WTC11 (cell line): ENCODE results near the gene SNPH. TPM values are rescaled to one million over a fixed set of nuclear protein-coding genes. Genes with fewer than 3 reads are reported as not detected.

Experiments used
- ATAC-seq: fragments of 200-7000 bp; cut with Tn5 transposase; 2 replicates; pipeline ENCODE4 v1.10.0; 2021; ENCODE audit warnings: mild to moderate bottlenecking, moderate library complexity
- CTCF ChIA-PET: fragments of 300-600 bp; sonication (Branson Sonifier 250); formaldehyde crosslinking; loops from one replicate; lab custom pipeline; 2021; ENCODE audit warnings: antibody characterized with exemption; lab: Charles Lee
- POLR2A ChIA-PET: fragments of 350-600 bp; sonication (Branson Sonifier 250); formaldehyde crosslinking; loops from one replicate; lab custom pipeline; 2021; ENCODE audit warnings: antibody characterized with exemption; lab: Charles Lee
- DNase-seq: peaks from one replicate; pipeline ENCODE4 v3.0.0; 2021; ENCODE audit warnings: low spot score
- H3K27ac Mint-ChIP-seq: 2 replicates; pipeline ENCODE4 v1.8.0; 2021; ENCODE audit warnings: mixed read lengths
- H3K27me3 Mint-ChIP-seq: 2 replicates; pipeline ENCODE4 v1.8.0; 2021; ENCODE audit warnings: low read depth, mild to moderate bottlenecking, moderate library complexity, mixed read lengths
- H3K36me3 Mint-ChIP-seq: 2 replicates; pipeline ENCODE4 v1.8.0; 2021; ENCODE audit warnings: mixed read lengths
- H3K4me1 Mint-ChIP-seq: 2 replicates; pipeline ENCODE4 v1.8.0; 2022; ENCODE audit warnings: mixed read lengths
- H3K4me3 Mint-ChIP-seq: 2 replicates; pipeline ENCODE4 v1.8.0; 2021; ENCODE audit warnings: mild to moderate bottlenecking, moderate library complexity, mixed read lengths
- H3K9me3 Mint-ChIP-seq: 2 replicates; pipeline ENCODE4 v1.8.0; 2021; ENCODE audit warnings: mixed read lengths
- AR ChIP-seq: fragments of 250-450 bp; sonication (Bioruptor Pico); IDR thresholded peaks from 2 replicates; pipeline ENCODE4 v1.9.0; 2021; ENCODE audit warnings: mild to moderate bottlenecking
- CBFB ChIP-seq: sonication (generic); formaldehyde crosslinking; IDR thresholded peaks from 2 replicates; pipeline ENCODE4 v1.8.1; 2022; ENCODE audit warnings: mild to moderate bottlenecking, low read depth, missing genetic modification reagents
- CDX4 ChIP-seq: fragments of 250-450 bp; sonication (Bioruptor Pico); IDR thresholded peaks from 2 replicates; pipeline ENCODE4 v1.9.0; 2021; ENCODE audit warnings: moderate library complexity, mild to moderate bottlenecking, inconsistent platforms, borderline replicate concordance
- ELF4 ChIP-seq: sonication (generic); formaldehyde crosslinking; IDR thresholded peaks from 2 replicates; pipeline ENCODE4 v1.8.1; 2022; ENCODE audit warnings: low read depth, mild to moderate bottlenecking, moderate library complexity, missing genetic modification reagents
- HMGA2 ChIP-seq: fragments of 250-450 bp; sonication (Bioruptor Pico); IDR thresholded peaks from 2 replicates; pipeline ENCODE4 v1.4.0; 2021; ENCODE audit warnings: mild to moderate bottlenecking, moderate library complexity
- HMGXB4 ChIP-seq: sonication (generic); formaldehyde crosslinking; IDR thresholded peaks from 2 replicates; pipeline ENCODE4 v1.8.1; 2023; ENCODE audit warnings: mild to moderate bottlenecking, moderate library complexity, missing genetic modification reagents
- IRF2 ChIP-seq: sonication (generic); formaldehyde crosslinking; IDR thresholded peaks from 2 replicates; pipeline ENCODE4 v1.8.0; 2022; ENCODE audit warnings: low read depth, missing genetic modification reagents, borderline replicate concordance
- JUN ChIP-seq: sonication (generic); formaldehyde crosslinking; IDR thresholded peaks from 2 replicates; pipeline ENCODE4 v1.8.0; 2023; ENCODE audit warnings: mild to moderate bottlenecking, missing genetic modification reagents
- NFATC4 ChIP-seq: fragments of 250-450 bp; sonication (Bioruptor Pico); IDR thresholded peaks from 2 replicates; pipeline ENCODE4 v1.9.0; 2021; ENCODE audit warnings: mild to moderate bottlenecking
- NFE2L1 ChIP-seq: sonication (generic); formaldehyde crosslinking; IDR thresholded peaks from 2 replicates; pipeline ENCODE4 v1.8.1; 2023; ENCODE audit warnings: missing genetic modification reagents
- NR2C2 ChIP-seq: sonication (generic); formaldehyde crosslinking; IDR thresholded peaks from 2 replicates; pipeline ENCODE4 v1.8.0; 2022; ENCODE audit warnings: mild to moderate bottlenecking, missing genetic modification reagents
- OVOL2 ChIP-seq: fragments of 250-450 bp; sonication (Bioruptor Pico); IDR thresholded peaks from 2 replicates; pipeline ENCODE4 v1.9.0; 2021; ENCODE audit warnings: mild to moderate bottlenecking, borderline replicate concordance
- TP53 ChIP-seq: sonication (generic); formaldehyde crosslinking; IDR thresholded peaks from 2 replicates; pipeline ENCODE4 v1.8.1; 2023; ENCODE audit warnings: mild to moderate bottlenecking, missing genetic modification reagents
- ZNF138 ChIP-seq: sonication (generic); formaldehyde crosslinking; conservative IDR thresholded peaks from 2 replicates; pipeline ENCODE4 v1.8.1; 2022; ENCODE audit warnings: mild to moderate bottlenecking, moderate library complexity, missing genetic modification reagents
- ZNF219 ChIP-seq: sonication (generic); formaldehyde crosslinking; IDR thresholded peaks from 2 replicates; pipeline ENCODE4 v1.8.0; 2023; ENCODE audit warnings: missing genetic modification reagents, mild to moderate bottlenecking, borderline replicate concordance
- total RNA-seq: library from RNA; stranded (reverse); gene quantifications from 3 replicates; pipeline ENCODE4 v1.2.3, GENCODE V29; 2021
- TF ChIP-seq, protein P1 (sequence below): sonication (generic); formaldehyde crosslinking; IDR thresholded peaks from 2 replicates; pipeline ENCODE4 v1.8.1; 2023; ENCODE audit warnings: mild to moderate bottlenecking, missing genetic modification reagents
- TF ChIP-seq, protein P2 (sequence below): sonication (generic); formaldehyde crosslinking; IDR thresholded peaks from 2 replicates; pipeline ENCODE4 v1.8.0; 2022; ENCODE audit warnings: mild to moderate bottlenecking, missing genetic modification reagents
- TF ChIP-seq, protein P3 (sequence below): sonication (generic); formaldehyde crosslinking; conservative IDR thresholded peaks from 2 replicates; pipeline ENCODE4 v1.8.1; 2022; ENCODE audit warnings: mild to moderate bottlenecking, missing genetic modification reagents
- TF ChIP-seq, protein P4 (sequence below): fragments of 250-450 bp; sonication (Bioruptor Pico); IDR thresholded peaks from 2 replicates; pipeline ENCODE4 v1.9.0; 2021; ENCODE audit warnings: mild to moderate bottlenecking, borderline replicate concordance
- TF ChIP-seq, protein P5 (sequence below): sonication (generic); formaldehyde crosslinking; IDR thresholded peaks from 2 replicates; pipeline ENCODE4 v1.8.1; 2023; ENCODE audit warnings: mild to moderate bottlenecking, missing genetic modification reagents, moderate library complexity

SNPH gene
- total RNA-seq, 1 experiment from 2014 or later: 3.5 TPM

GRCh38 chr20:1331101-1331500 is 65.0 kb downstream of the SNPH start:
- DNase-seq (no peak), ATAC-seq (no peak)
- H3K27me3 Mint-ChIP-seq: no peaks in the 10 kb centered on the region
- no peak overlapping the region for H3K4me3 Mint-ChIP-seq
- H3K9me3 Mint-ChIP-seq: no peaks in the 10 kb centered on the region
- no peak overlapping the region for H3K27ac Mint-ChIP-seq
- POLR2A ChIA-PET: no interaction called here
- peaks cover 14% of the 10 kb centered on the region; the same call in 1 of the 2 replicates for H3K4me1 Mint-ChIP-seq
- no peak for TF ChIP-seq NFE2L1 (CRISPR knock-in tag)
- TF ChIP-seq, protein P1, sequence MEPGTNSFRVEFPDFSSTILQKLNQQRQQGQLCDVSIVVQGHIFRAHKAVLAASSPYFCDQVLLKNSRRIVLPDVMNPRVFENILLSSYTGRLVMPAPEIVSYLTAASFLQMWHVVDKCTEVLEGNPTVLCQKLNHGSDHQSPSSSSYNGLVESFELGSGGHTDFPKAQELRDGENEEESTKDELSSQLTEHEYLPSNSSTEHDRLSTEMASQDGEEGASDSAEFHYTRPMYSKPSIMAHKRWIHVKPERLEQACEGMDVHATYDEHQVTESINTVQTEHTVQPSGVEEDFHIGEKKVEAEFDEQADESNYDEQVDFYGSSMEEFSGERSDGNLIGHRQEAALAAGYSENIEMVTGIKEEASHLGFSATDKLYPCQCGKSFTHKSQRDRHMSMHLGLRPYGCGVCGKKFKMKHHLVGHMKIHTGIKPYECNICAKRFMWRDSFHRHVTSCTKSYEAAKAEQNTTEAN (CRISPR knock-in tag): no peak
- TF ChIP-seq, protein P2, sequence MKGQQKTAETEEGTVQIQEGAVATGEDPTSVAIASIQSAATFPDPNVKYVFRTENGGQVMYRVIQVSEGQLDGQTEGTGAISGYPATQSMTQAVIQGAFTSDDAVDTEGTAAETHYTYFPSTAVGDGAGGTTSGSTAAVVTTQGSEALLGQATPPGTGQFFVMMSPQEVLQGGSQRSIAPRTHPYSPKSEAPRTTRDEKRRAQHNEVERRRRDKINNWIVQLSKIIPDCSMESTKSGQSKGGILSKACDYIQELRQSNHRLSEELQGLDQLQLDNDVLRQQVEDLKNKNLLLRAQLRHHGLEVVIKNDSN (CRISPR knock-in tag): no peak
- TF ChIP-seq CBFB (CRISPR knock-in tag): no peak
- TF ChIP-seq ZNF219 (CRISPR knock-in tag): no peak
- TF ChIP-seq IRF2 (CRISPR knock-in tag): no peak
- TF ChIP-seq, protein P3, sequence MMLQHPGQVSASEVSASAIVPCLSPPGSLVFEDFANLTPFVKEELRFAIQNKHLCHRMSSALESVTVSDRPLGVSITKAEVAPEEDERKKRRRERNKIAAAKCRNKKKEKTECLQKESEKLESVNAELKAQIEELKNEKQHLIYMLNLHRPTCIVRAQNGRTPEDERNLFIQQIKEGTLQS (CRISPR knock-in tag): no peak
- TF ChIP-seq JUN (CRISPR knock-in tag): no peak
- TF ChIP-seq CDX4: no peak
- TF ChIP-seq TP53 (CRISPR knock-in tag): no peak
- no peak for TF ChIP-seq AR (CRISPR knock-in tag)
- TF ChIP-seq, protein P4, sequence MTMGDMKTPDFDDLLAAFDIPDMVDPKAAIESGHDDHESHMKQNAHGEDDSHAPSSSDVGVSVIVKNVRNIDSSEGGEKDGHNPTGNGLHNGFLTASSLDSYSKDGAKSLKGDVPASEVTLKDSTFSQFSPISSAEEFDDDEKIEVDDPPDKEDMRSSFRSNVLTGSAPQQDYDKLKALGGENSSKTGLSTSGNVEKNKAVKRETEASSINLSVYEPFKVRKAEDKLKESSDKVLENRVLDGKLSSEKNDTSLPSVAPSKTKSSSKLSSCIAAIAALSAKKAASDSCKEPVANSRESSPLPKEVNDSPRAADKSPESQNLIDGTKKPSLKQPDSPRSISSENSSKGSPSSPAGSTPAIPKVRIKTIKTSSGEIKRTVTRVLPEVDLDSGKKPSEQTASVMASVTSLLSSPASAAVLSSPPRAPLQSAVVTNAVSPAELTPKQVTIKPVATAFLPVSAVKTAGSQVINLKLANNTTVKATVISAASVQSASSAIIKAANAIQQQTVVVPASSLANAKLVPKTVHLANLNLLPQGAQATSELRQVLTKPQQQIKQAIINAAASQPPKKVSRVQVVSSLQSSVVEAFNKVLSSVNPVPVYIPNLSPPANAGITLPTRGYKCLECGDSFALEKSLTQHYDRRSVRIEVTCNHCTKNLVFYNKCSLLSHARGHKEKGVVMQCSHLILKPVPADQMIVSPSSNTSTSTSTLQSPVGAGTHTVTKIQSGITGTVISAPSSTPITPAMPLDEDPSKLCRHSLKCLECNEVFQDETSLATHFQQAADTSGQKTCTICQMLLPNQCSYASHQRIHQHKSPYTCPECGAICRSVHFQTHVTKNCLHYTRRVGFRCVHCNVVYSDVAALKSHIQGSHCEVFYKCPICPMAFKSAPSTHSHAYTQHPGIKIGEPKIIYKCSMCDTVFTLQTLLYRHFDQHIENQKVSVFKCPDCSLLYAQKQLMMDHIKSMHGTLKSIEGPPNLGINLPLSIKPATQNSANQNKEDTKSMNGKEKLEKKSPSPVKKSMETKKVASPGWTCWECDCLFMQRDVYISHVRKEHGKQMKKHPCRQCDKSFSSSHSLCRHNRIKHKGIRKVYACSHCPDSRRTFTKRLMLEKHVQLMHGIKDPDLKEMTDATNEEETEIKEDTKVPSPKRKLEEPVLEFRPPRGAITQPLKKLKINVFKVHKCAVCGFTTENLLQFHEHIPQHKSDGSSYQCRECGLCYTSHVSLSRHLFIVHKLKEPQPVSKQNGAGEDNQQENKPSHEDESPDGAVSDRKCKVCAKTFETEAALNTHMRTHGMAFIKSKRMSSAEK: no peak
- no peak for TF ChIP-seq HMGA2 (CRISPR knock-in tag)
- no peak for TF ChIP-seq OVOL2 (CRISPR knock-in tag)
- no peak for TF ChIP-seq HMGXB4
- no peak for TF ChIP-seq NR2C2 (CRISPR knock-in tag)
- no peak for TF ChIP-seq ZNF138 (CRISPR knock-in tag)
- TF ChIP-seq, protein P5, sequence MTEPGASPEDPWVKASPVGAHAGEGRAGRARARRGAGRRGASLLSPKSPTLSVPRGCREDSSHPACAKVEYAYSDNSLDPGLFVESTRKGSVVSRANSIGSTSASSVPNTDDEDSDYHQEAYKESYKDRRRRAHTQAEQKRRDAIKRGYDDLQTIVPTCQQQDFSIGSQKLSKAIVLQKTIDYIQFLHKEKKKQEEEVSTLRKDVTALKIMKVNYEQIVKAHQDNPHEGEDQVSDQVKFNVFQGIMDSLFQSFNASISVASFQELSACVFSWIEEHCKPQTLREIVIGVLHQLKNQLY (CRISPR knock-in tag): no peak
- TF ChIP-seq ELF4 (CRISPR knock-in tag): no peak
- TF ChIP-seq NFATC4: no peak
- peaks cover 16% of the 10 kb centered on the region for H3K36me3 Mint-ChIP-seq
- CTCF ChIA-PET: no interaction called here
